GM18505 (cell line): Measurements from ENCODE around the gene NT5DC4.
A peak's percentile ranks its signal among the peaks of the same experiment; 100 is the strongest.

ENCODE experiments used
- ATAC-seq: cut with Tn5 transposase; IDR thresholded peaks from one replicate; pipeline ENCODE4 v1.9.1; 2021; ENCODE audit not compliant: unreplicated experiment
- POLR2A ChIP-seq: IDR thresholded peaks from 4 replicates; pipeline ENCODE4 v1.6.1; 2011; ENCODE audit warnings: borderline replicate concordance; ENCODE audit not compliant: insufficient read depth, insufficient read length; ENCODE audit errors: extremely low read depth

NT5DC4 gene

GRCh38 chr2:112722816-112723546 lies 2.2 kb downstream of the NT5DC4 start:
- no peak for ATAC-seq
- TF ChIP-seq POLR2A = no peak

DNA sequence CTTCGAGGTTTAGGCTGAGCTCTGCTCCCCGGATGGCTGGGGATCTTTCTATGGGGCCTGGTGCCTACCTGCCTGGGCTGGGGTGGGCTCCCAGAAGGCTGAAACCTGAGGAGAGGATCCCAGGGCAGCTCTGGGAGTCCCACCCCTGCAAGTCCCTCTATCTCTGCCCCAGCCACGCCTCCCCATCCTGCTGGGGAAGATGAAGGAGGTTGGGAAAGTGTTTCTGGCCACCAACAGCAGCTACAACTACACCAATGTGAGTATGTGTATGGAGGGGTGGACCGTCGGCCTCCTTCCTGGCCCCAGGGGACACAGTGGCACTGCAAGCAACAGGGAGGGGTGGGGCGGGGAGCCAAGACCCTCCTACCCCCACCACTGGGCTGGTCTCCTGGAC lies 2.7 kb downstream of the NT5DC4 start:
- no peak for ATAC-seq
- no peak for TF ChIP-seq POLR2A

- ATAC-seq = no peak
- no peak for TF ChIP-seq POLR2A
Observed at GRCh38 chr2:112723995-112724394, 3.2 kb downstream of the NT5DC4 start.

DNA sequence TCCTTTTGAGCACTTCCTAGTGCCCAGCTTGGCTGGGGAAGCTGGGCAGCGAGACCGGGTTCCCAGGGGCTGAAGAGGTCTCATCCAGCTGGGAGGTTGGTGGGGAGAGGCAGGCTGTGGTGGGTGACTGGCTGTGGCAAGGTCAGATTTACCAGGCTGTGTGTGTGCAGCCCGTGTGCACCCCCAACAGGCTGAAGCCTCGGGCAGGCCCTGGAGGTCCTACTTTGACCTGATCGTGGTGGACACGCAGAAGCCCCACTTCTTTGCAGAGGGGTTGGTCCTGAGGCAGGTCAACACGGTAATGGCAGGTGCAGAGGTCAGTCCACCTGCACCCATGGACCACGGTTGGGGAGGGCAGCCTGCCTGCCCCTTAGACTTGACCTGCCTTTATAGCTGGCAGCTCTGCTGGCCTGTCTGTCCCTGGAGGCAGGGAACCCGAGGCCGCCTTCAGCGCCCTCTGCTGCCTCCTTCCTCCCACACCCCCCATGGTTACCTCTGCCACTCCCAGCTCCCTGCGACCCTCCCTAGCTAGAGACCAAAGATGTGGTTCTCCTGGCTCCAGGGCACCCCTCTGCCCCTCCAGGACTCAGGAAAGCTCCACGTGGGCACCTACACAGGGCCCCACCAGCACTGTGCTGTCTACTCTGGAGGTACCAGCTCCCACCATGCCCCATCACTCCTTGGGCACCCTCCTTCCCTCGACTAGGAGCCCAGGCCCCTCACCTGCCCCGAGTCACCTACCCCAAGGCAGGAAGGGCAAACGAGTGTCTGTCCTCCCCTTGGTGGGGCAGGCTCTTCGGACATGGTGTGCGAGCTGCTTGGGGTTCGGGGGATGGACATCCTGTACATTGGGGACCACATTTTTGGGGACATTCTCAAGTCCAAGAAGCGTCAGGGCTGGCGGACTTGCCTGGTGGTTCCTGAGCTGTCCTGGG lies 4.0 kb downstream of the NT5DC4 start:
- TF ChIP-seq POLR2A = no peak
- ATAC-seq = no peak

DNA sequence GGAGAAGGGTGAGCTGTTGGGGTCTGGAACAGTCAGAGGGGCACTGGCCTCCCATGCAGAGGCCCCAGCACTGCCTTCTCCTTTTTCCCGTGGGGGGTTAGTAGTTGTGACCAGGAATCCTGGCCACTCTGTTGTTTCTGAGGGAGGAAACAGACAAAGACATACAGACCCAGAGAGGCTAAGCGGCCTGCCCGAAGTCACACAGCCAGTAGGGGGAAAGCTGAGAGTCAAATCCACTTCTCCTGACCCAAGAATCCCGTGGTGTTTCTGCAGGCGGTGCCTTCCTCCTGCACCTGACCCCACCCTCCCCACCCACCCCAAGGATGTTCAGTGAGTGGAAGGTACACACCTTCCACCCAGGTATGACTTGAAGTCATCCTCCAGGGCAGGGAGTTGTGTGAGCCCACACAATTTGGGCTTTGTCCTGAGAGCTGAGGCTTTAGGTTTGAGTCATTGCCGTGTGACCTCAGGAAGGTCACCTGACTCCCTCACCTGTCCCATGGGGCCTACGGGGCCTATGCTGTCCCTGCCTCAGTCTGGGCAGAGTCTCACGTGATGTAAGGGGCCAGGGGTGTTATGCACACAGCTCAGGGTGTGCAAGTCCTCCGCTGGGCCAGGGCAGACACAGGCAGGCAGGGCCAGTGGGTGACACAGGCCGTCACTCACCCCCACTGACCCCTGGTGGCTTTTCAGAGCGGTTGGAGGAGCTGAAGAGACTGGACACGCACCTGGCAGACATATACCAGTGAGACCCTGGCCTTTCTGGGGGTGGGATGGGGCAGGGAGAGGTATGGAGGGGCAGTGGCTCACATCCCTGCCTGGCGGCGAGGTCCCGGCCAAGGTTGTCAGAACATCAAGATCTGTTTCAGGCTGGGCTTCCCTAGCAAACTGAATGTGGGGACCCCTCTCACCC lies 5.0 kb downstream of the NT5DC4 start:
- no peak for TF ChIP-seq POLR2A
- ATAC-seq = no peak

DNA sequence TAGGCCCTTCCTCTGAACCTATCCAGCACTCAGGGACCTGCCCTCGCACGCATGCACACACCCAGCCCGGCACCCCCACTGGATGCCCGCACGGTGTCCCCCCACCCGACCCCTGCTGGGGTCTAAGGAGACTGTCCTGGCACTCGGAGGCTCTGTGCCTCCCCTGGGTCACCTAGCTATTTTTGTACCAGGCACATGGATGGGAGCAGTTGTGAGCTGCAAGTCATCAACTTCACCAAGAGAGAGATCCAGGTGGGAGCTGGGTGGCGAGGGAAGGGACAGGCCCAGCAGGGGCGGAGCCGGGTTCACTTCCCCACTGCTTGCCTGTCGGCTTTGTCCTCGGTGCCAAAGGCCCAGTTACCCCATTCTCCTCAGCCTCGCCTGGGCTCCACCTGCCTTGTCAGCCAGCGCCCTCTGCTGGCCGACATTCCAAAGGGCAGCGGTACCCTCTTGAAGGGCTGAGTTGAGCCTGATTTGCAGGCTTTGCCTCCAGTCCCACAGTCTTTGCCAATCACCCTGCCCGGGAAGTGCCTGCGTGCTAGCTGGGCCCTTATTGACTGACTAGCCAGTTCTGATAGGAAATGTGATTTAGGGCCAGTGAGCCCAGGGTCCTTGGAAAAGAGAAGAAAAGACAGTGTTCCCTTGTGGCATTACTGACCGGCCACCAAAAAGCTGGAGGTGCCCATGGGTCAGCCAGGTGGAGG lies 5.8 kb downstream of the NT5DC4 start:
- TF ChIP-seq POLR2A = peak; percentile 11
- ATAC-seq = peak; percentile 66

DNA sequence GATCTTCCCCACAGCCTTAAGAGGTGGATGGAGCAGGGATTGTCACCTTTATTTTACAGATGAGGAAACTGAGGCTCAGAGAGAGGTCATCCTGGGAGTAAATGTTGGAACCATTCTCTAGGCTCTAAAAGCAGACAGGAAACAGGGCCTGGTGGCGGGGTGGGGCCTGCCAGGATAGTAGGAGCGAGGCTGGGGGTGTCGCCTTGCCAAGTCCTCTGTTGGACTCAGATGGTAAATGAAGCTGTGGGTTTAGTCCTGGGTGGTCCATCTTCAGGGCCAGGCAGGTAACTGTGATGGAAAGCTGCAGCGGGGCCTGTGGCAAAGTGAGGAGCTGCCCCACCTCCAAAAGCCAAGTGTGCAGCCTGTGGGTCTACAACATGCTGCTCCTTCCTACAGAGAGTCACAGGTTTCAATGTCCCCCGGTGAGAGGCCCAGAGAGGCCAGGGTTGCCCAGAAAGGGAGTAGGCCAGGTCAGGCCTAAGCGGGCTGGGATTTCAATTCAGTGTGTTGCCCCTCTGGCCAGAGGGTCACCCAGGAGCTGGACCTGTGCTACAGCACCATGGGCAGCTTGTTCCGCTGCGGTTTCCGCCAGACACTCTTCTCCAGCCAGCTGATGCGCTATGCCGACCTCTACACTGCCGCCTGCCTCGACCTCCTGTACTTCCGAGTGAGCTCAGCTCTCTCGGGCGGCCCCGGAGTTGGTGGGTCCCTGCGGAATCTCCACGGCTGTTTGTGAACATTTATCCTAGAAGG lies 6.6 kb downstream of the NT5DC4 start:
- ATAC-seq = no peak
- no peak for TF ChIP-seq POLR2A

DNA sequence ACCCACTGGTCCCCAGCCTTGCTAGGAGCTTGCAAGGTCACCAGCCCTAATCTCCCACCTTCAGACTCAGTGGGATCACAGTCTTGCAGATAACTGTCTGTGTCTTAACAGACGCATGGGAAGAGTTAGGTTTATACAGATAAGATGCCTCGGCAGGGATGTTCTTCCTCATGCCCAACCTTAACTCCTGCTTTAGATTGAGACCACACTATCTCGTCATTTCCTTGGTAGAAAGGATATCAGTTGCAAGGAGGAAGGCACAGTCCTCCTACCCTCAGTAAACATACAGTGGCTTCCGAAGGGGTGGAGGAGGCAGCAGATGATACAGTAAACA lies 7.2 kb downstream of the NT5DC4 start:
- no peak for ATAC-seq
- TF ChIP-seq POLR2A = no peak

DNA sequence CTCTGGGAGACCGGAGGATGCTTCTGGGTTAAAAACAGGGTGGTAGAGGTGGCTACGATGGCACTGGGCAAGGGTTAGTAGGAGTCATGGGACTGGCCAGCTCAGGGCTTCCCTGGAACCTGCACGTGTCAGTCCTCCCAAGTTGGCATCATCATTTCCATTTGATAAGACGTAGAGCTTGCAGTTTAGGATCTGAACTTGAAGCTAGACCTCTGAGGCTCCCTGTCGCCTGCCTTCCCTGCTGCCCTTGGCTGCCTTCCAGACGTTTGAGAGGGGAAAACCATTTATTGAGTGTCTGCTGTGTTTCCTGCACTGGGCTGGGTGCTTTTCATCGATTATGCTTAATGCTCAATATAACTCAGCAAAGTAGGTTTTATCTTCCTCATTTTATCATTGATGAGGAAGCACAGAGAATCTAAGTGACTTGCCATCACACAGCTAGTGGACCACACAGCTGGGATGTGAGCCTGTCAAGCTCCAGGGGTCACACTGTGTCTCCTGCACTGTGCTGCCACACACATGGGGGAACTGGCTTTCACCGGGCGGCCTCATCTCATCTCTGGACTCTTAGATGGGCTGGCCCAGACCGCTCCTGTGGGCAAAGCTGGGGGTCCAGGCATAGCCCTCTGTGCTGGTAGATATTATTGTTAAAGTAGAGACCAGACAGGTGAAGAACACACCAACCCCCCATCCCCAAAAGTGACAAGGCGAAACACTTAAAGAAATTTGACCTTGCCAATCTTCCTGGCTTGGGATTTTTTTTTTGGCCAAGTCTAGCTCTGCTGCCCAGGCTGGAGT lies 7.8 kb downstream of the NT5DC4 start:
- no peak for ATAC-seq
- TF ChIP-seq POLR2A = no peak

- ATAC-seq = no peak
- no peak for TF ChIP-seq POLR2A
Observed at GRCh38 chr2:112730216-112730615, 9.4 kb downstream of the NT5DC4 start.

- TF ChIP-seq POLR2A = no peak
- no peak for ATAC-seq
Observed at GRCh38 chr2:112730791-112731190, 10.0 kb downstream of the NT5DC4 start.
